RWPE2 (cell line): ENCODE measurements around the gene ALK.

Experiments used
- ATAC-seq: fragments of 200-7000 bp; cut with Tn5 transposase; 3 replicates; pipeline ENCODE4 v1.9.1; 2021; ENCODE audit warnings: low read depth
- DNase-seq: peaks from one replicate; pipeline ENCODE4 v3.0.0-alpha.2; 2020; ENCODE audit warnings: low spot score
- H3K27ac ChIP-seq: fragments of 450-650 bp; 2 replicates; pipeline ENCODE4 v1.5.1; 2017; ENCODE audit warnings: mild to moderate bottlenecking; ENCODE audit not compliant: poor library complexity, severe bottlenecking
- H3K27me3 ChIP-seq: fragments of 250-450 bp; sonication (Bioruptor Pico); 2 replicates; pipeline ENCODE4 v1.5.1; 2021; ENCODE audit warnings: mild to moderate bottlenecking, moderate library complexity; ENCODE audit not compliant: insufficient read depth, poor library complexity, severe bottlenecking
- H3K36me3 ChIP-seq: fragments of 250-450 bp; sonication (Bioruptor Pico); 2 replicates; pipeline ENCODE4 v1.5.1; 2020; ENCODE audit warnings: low read depth, mild to moderate bottlenecking, moderate library complexity
- H3K4me1 ChIP-seq: fragments of 250-450 bp; sonication (Bioruptor Pico); 2 replicates; pipeline ENCODE4 v1.5.1; 2021; ENCODE audit warnings: mild to moderate bottlenecking, moderate library complexity; ENCODE audit not compliant: insufficient read depth, poor library complexity, severe bottlenecking
- H3K4me3 ChIP-seq: fragments of 250-450 bp; sonication (Bioruptor Pico); 2 replicates; pipeline ENCODE4 v1.5.1; 2021; ENCODE audit warnings: mild to moderate bottlenecking, moderate library complexity; ENCODE audit not compliant: severe bottlenecking
- H3K9me3 ChIP-seq: fragments of 250-450 bp; sonication (Bioruptor Pico); 2 replicates; pipeline ENCODE4 v1.5.1; 2021; ENCODE audit warnings: mild to moderate bottlenecking, moderate library complexity; ENCODE audit not compliant: severe bottlenecking
- CTCF ChIP-seq: fragments of 450-650 bp; IDR thresholded peaks from one replicate; pipeline ENCODE4 v1.5.1; 2017; ENCODE audit warnings: mild to moderate bottlenecking, moderate library complexity; ENCODE audit not compliant: poor library complexity, severe bottlenecking

Gene ALK

GRCh38 chr2:29412197-29412925 lies 509.0 kb downstream of the ALK start:
- Histone ChIP-seq H3K27ac (no peak overlapping the region), H3K27me3 (no peaks in the 10 kb centered on the region), H3K36me3 (no peaks in the 10 kb centered on the region), H3K4me3 (no peak overlapping the region), H3K4me1 (no peaks in the 10 kb centered on the region), H3K9me3 (no peaks in the 10 kb centered on the region)
- TF ChIP-seq CTCF, result no peak
- DNase-seq, result no peak
- ATAC-seq, result no peak

- no peak overlapping the region for H3K4me3 ChIP-seq
- no peak for ATAC-seq
- H3K4me1 ChIP-seq, result no peaks in the 10 kb centered on the region
- no peaks in the 10 kb centered on the region for H3K27me3 ChIP-seq
- H3K9me3 ChIP-seq, result no peaks in the 10 kb centered on the region
- no peaks in the 10 kb centered on the region for H3K36me3 ChIP-seq
- no peak for DNase-seq
- no peak overlapping the region for H3K27ac ChIP-seq
- TF ChIP-seq CTCF, result no peak
These were observed 515.7 kb downstream of the ALK start for GRCh38 chr2:29405707-29406106.

GRCh38 chr2:29405266-29405665 lies 516.1 kb downstream of the ALK start:
- TF ChIP-seq CTCF, result no peak
- H3K27ac ChIP-seq, result no peak overlapping the region
- no peak for ATAC-seq
- no peak overlapping the region for H3K4me3 ChIP-seq
- H3K9me3 ChIP-seq, result no peaks in the 10 kb centered on the region
- no peak for DNase-seq
- no peaks in the 10 kb centered on the region for H3K4me1 ChIP-seq
- no peaks in the 10 kb centered on the region for H3K27me3 ChIP-seq
- no peaks in the 10 kb centered on the region for H3K36me3 ChIP-seq

DNA sequence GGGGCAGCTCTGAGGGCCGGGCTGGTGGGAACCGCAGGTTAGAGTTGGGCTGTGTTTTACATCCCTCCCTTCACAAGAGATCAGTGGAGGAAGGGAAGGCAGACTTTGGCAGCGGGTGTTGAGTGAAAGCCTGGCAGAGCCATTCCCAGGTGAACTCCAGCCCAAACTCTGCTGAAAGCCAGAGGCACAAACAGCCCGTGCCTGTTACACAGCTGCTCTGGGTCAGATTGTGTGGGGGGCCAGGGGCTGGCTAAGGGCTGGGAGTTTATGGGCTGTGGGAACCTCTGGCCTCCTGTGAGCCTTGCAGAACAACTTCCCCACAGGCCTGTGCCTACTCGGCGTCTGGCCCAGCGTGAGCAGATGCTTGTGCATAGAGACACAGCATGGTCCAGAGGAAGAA lies 519.4 kb downstream of the ALK start:
- H3K9me3 ChIP-seq, result no peaks in the 10 kb centered on the region
- H3K36me3 ChIP-seq, result no peaks in the 10 kb centered on the region
- no peak for TF ChIP-seq CTCF
- DNase-seq, result no peak
- no peaks in the 10 kb centered on the region for H3K4me1 ChIP-seq
- no peak for ATAC-seq
- no peaks in the 10 kb centered on the region for H3K27me3 ChIP-seq
- no peak overlapping the region for H3K27ac ChIP-seq
- no peak overlapping the region for H3K4me3 ChIP-seq

DNA sequence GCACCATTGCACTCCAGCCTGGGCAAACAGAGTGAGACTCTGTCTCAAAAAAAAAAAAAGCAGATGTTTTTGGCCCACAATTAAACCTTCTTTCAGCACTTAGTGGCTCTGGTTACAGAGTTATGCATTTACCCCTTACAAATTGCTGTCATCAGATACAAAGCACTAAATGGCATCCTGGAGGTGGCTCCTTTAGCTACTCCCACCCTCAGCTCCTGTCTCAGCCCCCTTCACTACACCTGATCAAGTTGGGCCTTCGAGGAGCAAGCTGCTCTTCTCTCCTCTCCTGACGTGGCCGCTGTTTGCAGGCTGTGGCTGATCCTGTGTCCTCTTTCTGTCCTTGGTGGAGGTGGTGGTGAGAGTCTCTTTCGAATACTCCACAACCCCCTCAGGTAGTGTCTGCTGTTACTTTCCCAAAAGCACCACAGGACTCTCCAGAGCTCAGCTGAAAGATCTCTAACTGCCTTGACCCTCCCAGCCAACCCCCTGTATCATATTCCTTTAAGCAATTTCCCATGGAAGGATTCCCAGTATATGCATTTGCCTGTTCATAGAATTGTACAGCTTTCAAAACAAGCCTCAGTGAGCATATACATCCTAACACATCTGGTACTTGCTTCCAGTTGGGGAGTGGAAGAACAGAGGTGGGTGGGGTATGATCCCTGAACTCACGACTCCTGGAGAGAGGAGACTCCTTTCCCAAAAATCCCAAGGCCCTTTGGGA lies 520.3 kb downstream of the ALK start:
- ATAC-seq, result no peak
- no peak for TF ChIP-seq CTCF
- no peak for DNase-seq
- Histone ChIP-seq H3K4me3 (no peak overlapping the region), H3K27me3 (no peaks in the 10 kb centered on the region), H3K36me3 (no peaks in the 10 kb centered on the region), H3K27ac (no peak overlapping the region), H3K9me3 (no peaks in the 10 kb centered on the region), H3K4me1 (no peaks in the 10 kb centered on the region)
